ENCODE measurements around the gene MRPL36. TPM values are rescaled to one million over a fixed set of nuclear protein-coding genes. Genes with fewer than 3 reads are reported as not detected.
A peak's percentile ranks its signal among the peaks of the same experiment; 100 is the strongest.
"Not testable (repeated sequence)": the region's sequence is repeated elsewhere in the genome, so short reads cannot be mapped to it uniquely, and the experiment has no call there.

Gene MRPL36
- total RNA-seq, 1 experiment from 2014 or later, result 96.3 TPM

DNA sequence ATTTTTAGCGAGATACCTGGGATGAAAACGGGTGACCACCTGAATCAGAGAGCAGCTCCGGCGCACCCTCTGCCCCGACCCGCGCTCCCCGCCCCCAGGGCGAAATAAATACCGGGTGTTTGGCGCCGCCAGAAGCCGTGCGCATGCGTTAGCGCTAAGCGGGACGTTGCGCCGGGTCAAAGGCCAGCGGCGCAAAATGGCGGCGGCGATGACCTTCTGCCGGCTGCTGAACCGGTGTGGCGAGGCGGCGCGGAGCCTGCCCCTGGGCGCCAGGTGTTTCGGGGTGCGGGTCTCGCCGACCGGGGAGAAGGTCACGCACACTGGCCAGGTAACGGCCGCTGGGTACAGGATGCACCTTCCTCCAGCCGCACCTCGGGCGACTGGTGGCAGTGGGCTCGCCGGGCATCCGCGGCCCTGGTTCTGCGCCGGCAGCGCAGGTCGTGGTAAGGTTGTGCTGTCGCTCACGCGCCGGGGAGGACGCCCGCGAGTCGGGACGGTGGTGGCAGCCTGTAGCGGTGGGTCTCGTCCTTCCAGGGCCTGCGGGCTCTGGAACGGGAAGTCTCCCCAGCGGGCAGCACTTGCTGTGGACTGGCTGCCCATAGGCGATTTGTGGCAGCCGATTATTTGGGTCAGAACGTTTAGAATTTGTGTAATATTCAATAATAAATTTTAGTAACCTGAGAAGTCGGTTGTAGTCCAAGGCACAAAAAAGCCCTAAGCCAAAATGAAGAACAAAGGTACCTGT lies 1.8 kb upstream of the MRPL36 start, which contains the start of gene NDUFS6:
Gene NDUFS6 (plus strand): TSS at position 186 of the 745 bp plus-strand sequence. CDS start 11 bp downstream, at position 197.
- Histone ChIP-seq H3K4me3 (peak within 1 kb of the TSS; percentile 92), H3K9me3 (replicated peaks) (peaks cover 5% of the 10 kb centered on the region; the same call in 1 of the 2 replicates), H3K4me1 (replicated peaks) (peaks cover 20% of the 10 kb centered on the region), H3K27me3 (replicated peaks) (no peaks in the 10 kb centered on the region), H3K27ac (peak within 1 kb of the TSS; percentile 49), H3K36me3 (peaks cover 79% of the 10 kb centered on the region)
- DNase-seq (ENCODE audit: low read depth in 1 of 2, low spot score in 2 of 2), result peak; percentile 74 to 79

- DNase-seq (ENCODE audit: low read depth in 1 of 2, low spot score in 2 of 2), result peak in 1 of 2 experiments; percentile 28
- H3K4me3 ChIP-seq, result peak overlapping the region; percentile 92
- H3K36me3 ChIP-seq, result peaks cover 76% of the 10 kb centered on the region
Measured at GRCh38 chr5:1800472-1801221, 1.0 kb upstream of the MRPL36 start.

GRCh38 chr5:1799110-1799601 lies 481 bp downstream of the MRPL36 start:
- peaks cover 34% of the 10 kb centered on the region for H3K4me1 ChIP-seq (replicated peaks)
- peaks cover 5% of the 10 kb centered on the region; the same call in 1 of the 2 replicates for H3K9me3 ChIP-seq (replicated peaks)
- peak in 1 of 2 experiments; percentile 37 for DNase-seq (ENCODE audit: low read depth in 1 of 2, low spot score in 2 of 2)
- H3K36me3 ChIP-seq, result peaks cover 61% of the 10 kb centered on the region
- peak overlapping the region; percentile 92 for H3K4me3 ChIP-seq
- H3K27me3 ChIP-seq (replicated peaks), result no peaks in the 10 kb centered on the region
- H3K27ac ChIP-seq, result peak overlapping the region; percentile 76

More at GRCh38 chr5:1800472-1801221, 1.0 kb upstream of the MRPL36 start:
- Histone ChIP-seq H3K27me3 (replicated peaks) (no peaks in the 10 kb centered on the region), H3K9me3 (replicated peaks) (peaks cover 5% of the 10 kb centered on the region; the same call in 1 of the 2 replicates), H3K27ac (no peak overlapping the region), H3K4me1 (replicated peaks) (peaks cover 20% of the 10 kb centered on the region)

DNA sequence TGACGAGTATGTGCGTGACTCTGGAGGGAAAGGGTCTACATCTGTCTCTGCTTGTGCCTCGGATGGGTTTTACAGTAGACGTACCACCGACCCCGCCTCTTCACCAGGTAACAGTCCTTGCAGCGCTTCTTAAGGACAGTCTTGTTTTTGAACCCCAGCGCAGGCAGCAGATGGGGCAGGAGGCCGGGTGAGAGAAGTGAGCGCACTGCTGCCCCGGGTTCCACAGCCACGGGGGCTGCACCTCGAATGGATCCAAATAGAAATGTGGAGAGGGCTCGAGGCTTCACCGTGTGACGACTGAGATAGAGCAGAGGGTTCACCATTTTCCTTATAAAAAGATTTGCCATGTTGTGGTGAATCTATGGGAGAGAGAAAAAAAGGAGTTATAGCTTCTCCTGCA lies 1.0 kb downstream of the MRPL36 start:
- not testable (repeated sequence) for H3K27me3 ChIP-seq (replicated peaks); H3K9me3 ChIP-seq (replicated peaks); DNase-seq (ENCODE audit: low read depth in 1 of 2, low spot score in 2 of 2); H3K27ac ChIP-seq
- Histone ChIP-seq H3K4me1 (replicated peaks) (peaks cover 39% of the 10 kb centered on the region), H3K36me3 (peaks cover 55% of the 10 kb centered on the region), H3K4me3 (peak overlapping the region; percentile 92)

DNA sequence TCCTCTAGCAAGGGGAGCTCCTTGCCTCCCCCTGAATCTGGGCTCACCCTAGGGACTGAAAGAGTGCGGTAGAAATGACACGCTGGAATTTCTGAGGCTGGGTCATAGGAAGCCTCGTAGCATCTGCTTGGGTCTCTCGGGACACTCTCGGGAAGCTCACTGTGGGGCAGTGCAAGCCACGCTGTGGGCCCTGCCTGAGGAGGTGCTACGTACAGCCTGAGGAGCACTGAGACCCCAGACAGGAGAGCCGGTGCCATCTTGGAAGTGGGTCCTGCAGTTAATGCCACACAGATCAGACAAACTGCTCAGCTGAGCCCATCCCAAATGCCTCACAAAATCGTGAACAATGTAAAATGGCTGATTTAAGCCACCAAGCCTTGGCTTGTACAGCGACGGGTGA lies 1.8 kb downstream of the MRPL36 start:
- Histone ChIP-seq H3K27me3 (replicated peaks) (no peaks in the 10 kb centered on the region), H3K9me3 (replicated peaks) (peaks cover 5% of the 10 kb centered on the region; the same call in 1 of the 2 replicates), H3K36me3 (peaks cover 52% of the 10 kb centered on the region), H3K27ac (no peak overlapping the region), H3K4me1 (replicated peaks) (peaks cover 45% of the 10 kb centered on the region), H3K4me3 (no peak overlapping the region)
- no peak for DNase-seq (ENCODE audit: low read depth in 1 of 2, low spot score in 2 of 2)

DNA sequence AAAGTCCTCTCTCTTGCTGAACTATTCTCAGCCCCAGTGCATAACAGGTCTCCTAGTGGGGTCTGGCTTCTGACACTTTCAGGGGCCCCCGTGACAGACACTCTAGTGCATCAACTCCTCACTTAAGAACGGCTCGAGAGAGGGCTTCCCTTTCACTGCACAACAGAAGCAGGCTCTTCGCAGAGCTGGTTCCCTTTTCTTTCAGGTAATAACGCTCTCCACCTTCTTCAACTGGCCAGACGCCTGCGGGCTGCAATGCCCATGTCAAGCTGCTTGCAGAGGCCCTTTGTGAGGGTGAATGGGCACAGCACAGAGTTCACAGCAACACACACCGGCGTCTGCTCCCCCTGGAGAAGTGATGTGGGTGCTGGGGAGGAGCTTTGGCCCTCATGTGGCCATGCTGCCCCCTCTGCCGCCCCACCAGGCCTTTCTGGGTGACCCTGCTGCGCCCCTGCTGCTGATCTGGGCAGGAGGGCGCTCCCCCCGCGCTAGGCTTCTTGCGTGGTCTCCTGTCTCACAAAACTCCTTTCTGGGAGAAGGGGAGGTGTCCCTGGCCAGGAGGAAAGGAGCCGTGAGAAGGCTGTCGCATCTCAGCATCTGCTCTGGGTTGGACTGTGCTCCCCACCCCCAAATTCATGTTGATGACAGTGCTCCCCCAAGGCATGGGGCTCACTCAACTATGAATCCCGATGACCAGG lies 2.4 kb downstream of the MRPL36 start:
- peaks cover 50% of the 10 kb centered on the region for H3K4me1 ChIP-seq (replicated peaks)

GRCh38 chr5:1796371-1797102 lies 3.1 kb downstream of the MRPL36 start:
- H3K4me1 ChIP-seq (replicated peaks), result peaks cover 47% of the 10 kb centered on the region
- peaks cover 47% of the 10 kb centered on the region for H3K36me3 ChIP-seq
- H3K4me3 ChIP-seq, result no peak overlapping the region
- DNase-seq (ENCODE audit: low read depth in 1 of 2, low spot score in 2 of 2), result no peak
- H3K27me3 ChIP-seq (replicated peaks), result no peaks in the 10 kb centered on the region
- H3K27ac ChIP-seq, result no peak overlapping the region
- peaks cover 5% of the 10 kb centered on the region; the same call in 1 of the 2 replicates for H3K9me3 ChIP-seq (replicated peaks)

More for the DNA sequence above, 2.4 kb downstream of the MRPL36 start:
- Histone ChIP-seq H3K9me3 (replicated peaks) (peaks cover 5% of the 10 kb centered on the region; the same call in 1 of the 2 replicates), H3K27me3 (replicated peaks) (no peaks in the 10 kb centered on the region), H3K4me3 (no peak overlapping the region), H3K36me3 (peaks cover 47% of the 10 kb centered on the region), H3K27ac (no peak overlapping the region)
- DNase-seq (ENCODE audit: low read depth in 1 of 2, low spot score in 2 of 2), result no peak

DNA sequence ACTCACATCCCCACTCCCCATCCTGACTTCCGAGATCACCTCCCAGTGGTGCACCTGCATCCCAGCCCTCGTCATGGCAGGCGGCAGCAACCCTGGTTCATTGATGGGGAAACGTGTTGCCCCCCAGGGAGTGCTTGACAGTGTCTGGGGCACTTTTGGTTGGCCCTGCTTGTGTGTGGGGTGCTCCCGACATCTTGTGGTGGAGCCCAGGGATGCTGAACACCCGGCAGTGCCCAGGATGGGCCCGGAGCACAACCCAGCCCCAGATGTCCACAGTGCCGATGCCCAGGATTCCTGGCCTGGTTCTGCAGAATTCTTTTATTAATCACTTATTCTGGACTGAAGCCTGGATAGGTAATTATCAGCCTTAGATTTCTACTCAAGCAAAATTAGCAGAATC lies 3.7 kb downstream of the MRPL36 start:
- Histone ChIP-seq H3K27ac (no peak overlapping the region), H3K27me3 (replicated peaks) (no peaks in the 10 kb centered on the region), H3K9me3 (replicated peaks) (peaks cover 5% of the 10 kb centered on the region; the same call in 1 of the 2 replicates), H3K4me3 (no peak overlapping the region), H3K4me1 (replicated peaks) (peaks cover 50% of the 10 kb centered on the region), H3K36me3 (peaks cover 43% of the 10 kb centered on the region)
- DNase-seq (ENCODE audit: low read depth in 1 of 2, low spot score in 2 of 2), result no peak

- H3K4me3 ChIP-seq, result no peak overlapping the region
- no peak overlapping the region for H3K27ac ChIP-seq
- peaks cover 43% of the 10 kb centered on the region for H3K36me3 ChIP-seq
- peaks cover 5% of the 10 kb centered on the region; the same call in 1 of the 2 replicates for H3K9me3 ChIP-seq (replicated peaks)
- H3K4me1 ChIP-seq (replicated peaks), result peaks cover 51% of the 10 kb centered on the region
- DNase-seq (ENCODE audit: low read depth in 1 of 2, low spot score in 2 of 2), result no peak
- no peaks in the 10 kb centered on the region for H3K27me3 ChIP-seq (replicated peaks)
Measured at GRCh38 chr5:1795506-1795905, 4.1 kb downstream of the MRPL36 start.

GRCh38 chr5:1794901-1795290 lies 4.7 kb downstream of the MRPL36 start:
- no peak overlapping the region for H3K4me3 ChIP-seq
- no peaks in the 10 kb centered on the region for H3K27me3 ChIP-seq (replicated peaks)
- peaks cover 51% of the 10 kb centered on the region for H3K4me1 ChIP-seq (replicated peaks)
- H3K36me3 ChIP-seq, result peaks cover 41% of the 10 kb centered on the region
- peaks cover under 1% of the 10 kb centered on the region; the same call in 1 of the 2 replicates for H3K9me3 ChIP-seq (replicated peaks)
- DNase-seq (ENCODE audit: low read depth in 1 of 2, low spot score in 2 of 2), result no peak
- peak overlapping the region; percentile 59 for H3K27ac ChIP-seq

GRCh38 chr5:1793966-1794900 lies 5.4 kb downstream of the MRPL36 start:
- Histone ChIP-seq H3K27ac (peak overlapping the region; percentile 59), H3K9me3 (replicated peaks) (no peaks in the 10 kb centered on the region), H3K4me1 (replicated peaks) (peaks cover 57% of the 10 kb centered on the region), H3K27me3 (replicated peaks) (no peaks in the 10 kb centered on the region), H3K4me3 (no peak overlapping the region), H3K36me3 (peaks cover 37% of the 10 kb centered on the region)
- peak; percentile 83 to 89 for DNase-seq (ENCODE audit: low read depth in 1 of 2, low spot score in 2 of 2)

GRCh38 chr5:1793301-1793740 lies 6.3 kb downstream of the MRPL36 start:
- Histone ChIP-seq H3K4me1 (replicated peaks) (peaks cover 57% of the 10 kb centered on the region), H3K36me3 (peaks cover 28% of the 10 kb centered on the region), H3K27ac (no peak overlapping the region), H3K27me3 (replicated peaks) (no peaks in the 10 kb centered on the region), H3K9me3 (replicated peaks) (no peaks in the 10 kb centered on the region), H3K4me3 (no peak overlapping the region)
- no peak for DNase-seq (ENCODE audit: low read depth in 1 of 2, low spot score in 2 of 2)

All from SJSA1 (cell line).